Endodermal cell (in vitro differentiated cells): ENCODE results near the gene MTFMT. TPM values are rescaled to one million over a fixed set of nuclear protein-coding genes. Genes with fewer than 3 reads are reported as not detected.
A peak's percentile ranks its signal among the peaks of the same experiment; 100 is the strongest.

Source experiments
- DNase-seq: peaks from one replicate; pipeline ENCODE4 v3.0.0-alpha.2; 2017
- H3K27ac ChIP-seq: 2 replicates; pipeline ENCODE4 v1.5.1; 2013; ENCODE audit warnings: mild to moderate bottlenecking, low read depth, low read length, moderate library complexity
- H3K27me3 ChIP-seq: 2 replicates; pipeline ENCODE4 v1.6.1; 2013; ENCODE audit warnings: mild to moderate bottlenecking, low read length, moderate library complexity; ENCODE audit not compliant: insufficient read depth, control insufficient read depth, poor library complexity, severe bottlenecking
- H3K36me3 ChIP-seq: 2 replicates; pipeline ENCODE4 v1.7.0; 2013; ENCODE audit warnings: mild to moderate bottlenecking, low read length, moderate library complexity; ENCODE audit not compliant: control insufficient read depth, insufficient read depth
- H3K4me1 ChIP-seq: one replicate; pipeline ENCODE4 v1.7.0; 2013; ENCODE audit warnings: low read length; ENCODE audit not compliant: control insufficient read depth, insufficient read depth
- H3K4me3 ChIP-seq: 2 replicates; pipeline ENCODE4 v1.5.1; 2013; ENCODE audit warnings: mild to moderate bottlenecking, low read length, moderate library complexity
- H3K9ac ChIP-seq: 2 replicates; pipeline ENCODE4 v1.6.1; 2013; ENCODE audit warnings: mild to moderate bottlenecking, low read length, moderate library complexity; ENCODE audit not compliant: poor library complexity, severe bottlenecking; ENCODE audit errors: extremely low read depth
- H3K9me3 ChIP-seq: 2 replicates; pipeline ENCODE4 v1.6.1; 2013; ENCODE audit warnings: mild to moderate bottlenecking, low read length, moderate library complexity; ENCODE audit not compliant: control insufficient read depth
- H3K27ac Mint-ChIP-seq: 2 replicates; pipeline ENCODE4 v1.8.0; 2020; ENCODE audit warnings: mixed read lengths
- H3K27me3 Mint-ChIP-seq: 2 replicates; pipeline ENCODE4 v1.8.0; 2021; ENCODE audit warnings: mild to moderate bottlenecking, mixed read lengths; ENCODE audit not compliant: insufficient read depth
- H3K36me3 Mint-ChIP-seq: 2 replicates; pipeline ENCODE4 v1.8.0; 2020; ENCODE audit warnings: low read depth, mixed read lengths
- H3K4me1 Mint-ChIP-seq: 2 replicates; pipeline ENCODE4 v1.8.0; 2020; ENCODE audit warnings: mixed read lengths
- H3K4me3 Mint-ChIP-seq: 2 replicates; pipeline ENCODE4 v1.8.0; 2020; ENCODE audit warnings: mild to moderate bottlenecking, moderate library complexity, mixed read lengths
- H3K9me3 Mint-ChIP-seq: 2 replicates; pipeline ENCODE4 v1.8.0; 2020; ENCODE audit warnings: mild to moderate bottlenecking, mixed read lengths
- CTCF ChIP-seq: fragments of 200-600 bp; sonication (generic); conservative IDR thresholded peaks from 2 replicates; pipeline ENCODE4 v1.5.0; 2021; ENCODE audit warnings: antibody characterized with exemption, mild to moderate bottlenecking
- WGBS, 2 experiments: methylation state at CpG; one replicate each; pipeline versions ENCODE4 v1.1.5 to v1.1.7; 2013; ENCODE audit warnings: missing lambda C conversion rate in 2 of 2, mixed read lengths in 1 of 2; ENCODE audit not compliant: insufficient coverage in 1 of 2, insufficient read length in 1 of 2; 5-methylcytosine and 5-hydroxymethylcytosine counted together
- total RNA-seq, 2 donors: library from RNA; stranded (reverse); fragmentation: NEBNext Ultra II Directional in 1 of 2; extraction: Animal tissue kit (Norgen Biotek cat#: 25700) in 1 of 2; gene quantifications; 2 replicates in 1 of 2; 3 replicates in 1 of 2; pipeline ENCODE4 v1.2.1, GENCODE V29; 2021

The MTFMT gene
- total RNA-seq, 2 donors from 2014 or later = 17.8 to 23.2 TPM

- peaks cover 4% of the 10 kb centered on the region for H3K4me1 ChIP-seq
- H3K4me1 Mint-ChIP-seq = peaks cover 16% of the 10 kb centered on the region
- no peak overlapping the region for H3K4me3 ChIP-seq
- H3K36me3 Mint-ChIP-seq = peaks cover 13% of the 10 kb centered on the region
- no peaks in the 10 kb centered on the region for H3K9me3 ChIP-seq
- DNase-seq = no peak
- H3K9ac ChIP-seq = no peak overlapping the region
- H3K27ac Mint-ChIP-seq = no peak overlapping the region
- H3K27me3 Mint-ChIP-seq = no peaks in the 10 kb centered on the region
- no peak overlapping the region for H3K4me3 Mint-ChIP-seq
- peaks cover 10% of the 10 kb centered on the region for H3K36me3 ChIP-seq
- no peaks in the 10 kb centered on the region for H3K27me3 ChIP-seq
- WGBS, 2 experiments = 94 to 95% methylated on average over 2 to 3 of the region's 3 CpGs
- TF ChIP-seq CTCF = no peak
- no peak overlapping the region for H3K27ac ChIP-seq
- no peaks in the 10 kb centered on the region for H3K9me3 Mint-ChIP-seq
These were observed 42.3 kb downstream of the MTFMT start for GRCh38 chr15:64987136-64987535.

DNA sequence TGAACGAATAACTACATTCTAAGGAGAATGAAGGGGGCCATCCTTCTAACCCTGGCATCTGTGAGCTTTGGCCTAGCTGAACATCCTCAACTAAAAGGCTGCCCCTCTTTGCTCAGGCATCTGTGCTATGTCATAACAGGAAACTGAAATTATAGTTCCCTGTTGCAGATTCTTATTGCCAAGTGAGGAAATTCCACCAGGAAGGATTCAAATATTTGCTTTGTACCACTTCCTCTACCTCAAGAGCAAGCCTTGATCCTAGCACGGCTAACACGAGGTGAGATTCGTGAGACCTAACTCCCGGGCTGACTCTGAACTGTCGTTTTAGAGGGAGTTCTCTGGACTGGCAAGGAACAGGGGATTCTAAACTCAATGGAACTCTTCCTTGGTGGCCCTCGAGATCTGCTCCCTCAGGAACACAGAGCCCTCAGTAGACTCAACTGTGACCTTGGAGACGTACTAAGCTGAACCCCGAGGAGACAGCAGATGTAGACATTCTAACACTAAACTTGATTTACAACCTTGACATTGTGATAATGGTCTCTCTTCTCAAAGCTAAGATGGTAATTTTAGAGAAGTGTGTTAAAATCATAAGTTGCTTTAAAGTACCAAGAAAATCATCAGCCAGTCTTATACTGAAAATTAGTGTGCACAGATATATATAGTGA lies 43.9 kb downstream of the MTFMT start:
- Histone ChIP-seq H3K36me3 (peaks cover 15% of the 10 kb centered on the region), H3K9ac (no peak overlapping the region), H3K27ac (no peak overlapping the region), H3K27me3 (no peaks in the 10 kb centered on the region), H3K9me3 (no peaks in the 10 kb centered on the region), H3K4me3 (no peak overlapping the region), H3K4me1 (peaks cover 1% of the 10 kb centered on the region)
- H3K4me1 Mint-ChIP-seq = peaks cover 18% of the 10 kb centered on the region
- TF ChIP-seq CTCF = no peak
- H3K36me3 Mint-ChIP-seq = peaks cover 18% of the 10 kb centered on the region
- peak overlapping the region; percentile 36 for H3K27ac Mint-ChIP-seq
- no peaks in the 10 kb centered on the region for H3K27me3 Mint-ChIP-seq
- no peaks in the 10 kb centered on the region for H3K9me3 Mint-ChIP-seq
- no peak for DNase-seq
- no peak overlapping the region for H3K4me3 Mint-ChIP-seq
- 86 to 94% methylated on average over 6 to 9 of the region's 9 CpGs for WGBS, 2 experiments

- Histone ChIP-seq H3K4me1 (peaks cover 4% of the 10 kb centered on the region), H3K27ac (no peak overlapping the region), H3K36me3 (peaks cover 19% of the 10 kb centered on the region), H3K4me3 (no peak overlapping the region), H3K27me3 (no peaks in the 10 kb centered on the region), H3K9me3 (no peaks in the 10 kb centered on the region), H3K9ac (no peak overlapping the region)
- H3K4me1 Mint-ChIP-seq = peaks cover 26% of the 10 kb centered on the region
- no peak overlapping the region for H3K27ac Mint-ChIP-seq
- WGBS, 2 experiments = 93 to 95% methylated on average over 1 of the region's 1 CpG
- TF ChIP-seq CTCF = no peak
- H3K4me3 Mint-ChIP-seq = no peak overlapping the region
- no peaks in the 10 kb centered on the region for H3K27me3 Mint-ChIP-seq
- no peaks in the 10 kb centered on the region for H3K9me3 Mint-ChIP-seq
- peaks cover 30% of the 10 kb centered on the region for H3K36me3 Mint-ChIP-seq
- DNase-seq = no peak
These were observed 47.0 kb downstream of the MTFMT start for GRCh38 chr15:64982472-64982871.
